ENCODE measurements around the gene GALNT2.

The GALNT2 gene

GRCh38 chr1:230270559-230271281 is 203.7 kb downstream of the GALNT2 start:
- 93% methylated on average over 14 of the region's 14 CpGs for WGBS
- Histone ChIP-seq H3K27ac (ENCODE audit: low read depth, low read length) (no peak overlapping the region), H3K27me3 (ENCODE audit: insufficient read depth, low read length) (no peaks in the 10 kb centered on the region), H3K9ac (ENCODE audit: low read depth, low read length) (no peak overlapping the region), H3K36me3 (ENCODE audit: insufficient read depth, low read length) (peaks cover 17% of the 10 kb centered on the region), H3K4me1 (ENCODE audit: insufficient read depth, low read length) (peaks cover 3% of the 10 kb centered on the region; the same call in 1 of the 2 replicates), H3K9me3 (ENCODE audit: insufficient read depth, low read depth, low read length) (no peaks in the 10 kb centered on the region), H3K4me3 (ENCODE audit: low read length) (no peak overlapping the region)

- no peak overlapping the region for H3K9ac ChIP-seq (ENCODE audit: low read depth, low read length)
- no peak overlapping the region for H3K4me3 ChIP-seq (ENCODE audit: low read length)
- H3K9me3 ChIP-seq (ENCODE audit: insufficient read depth, low read depth, low read length) = no peaks in the 10 kb centered on the region
- WGBS = 94% methylated on average over 20 of the region's 20 CpGs
- H3K27me3 ChIP-seq (ENCODE audit: insufficient read depth, low read length) = no peaks in the 10 kb centered on the region
- no peak overlapping the region for H3K27ac ChIP-seq (ENCODE audit: low read depth, low read length)
- peaks cover 4% of the 10 kb centered on the region for H3K4me1 ChIP-seq (ENCODE audit: insufficient read depth, low read length)
- H3K36me3 ChIP-seq (ENCODE audit: insufficient read depth, low read length) = peaks cover 22% of the 10 kb centered on the region
Observed at GRCh38 chr1:230271300-230272035, 204.4 kb downstream of the GALNT2 start.

DNA sequence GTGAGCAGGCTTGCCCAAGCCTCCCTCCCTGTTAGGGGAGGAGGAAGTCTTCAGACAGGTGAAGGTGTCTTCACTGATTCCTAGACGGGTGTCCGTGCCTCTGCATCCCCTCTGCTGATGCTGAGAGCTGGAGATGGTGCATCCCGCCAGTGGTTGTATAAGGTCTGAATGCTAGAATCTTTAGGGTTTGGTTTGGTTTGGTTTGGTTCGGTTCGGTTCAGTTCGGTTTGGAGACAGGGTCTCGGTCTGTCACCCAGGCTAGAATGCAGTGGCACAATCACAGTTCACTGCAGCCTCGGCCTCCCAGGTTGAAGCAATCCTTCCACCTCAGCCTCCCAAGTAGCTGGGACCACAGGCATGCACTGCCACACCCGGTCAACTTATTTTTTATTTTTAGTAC is 205.5 kb downstream of the GALNT2 start:
- no peaks in the 10 kb centered on the region for H3K9me3 ChIP-seq (ENCODE audit: insufficient read depth, low read depth, low read length)
- no peak overlapping the region for H3K9ac ChIP-seq (ENCODE audit: low read depth, low read length)
- 95% methylated on average over 9 of the region's 9 CpGs for WGBS
- no peak overlapping the region for H3K4me3 ChIP-seq (ENCODE audit: low read length)
- H3K27ac ChIP-seq (ENCODE audit: low read depth, low read length) = no peak overlapping the region
- peaks cover 22% of the 10 kb centered on the region for H3K36me3 ChIP-seq (ENCODE audit: insufficient read depth, low read length)
- H3K27me3 ChIP-seq (ENCODE audit: insufficient read depth, low read length) = no peaks in the 10 kb centered on the region
- peaks cover 12% of the 10 kb centered on the region for H3K4me1 ChIP-seq (ENCODE audit: insufficient read depth, low read length)

DNA sequence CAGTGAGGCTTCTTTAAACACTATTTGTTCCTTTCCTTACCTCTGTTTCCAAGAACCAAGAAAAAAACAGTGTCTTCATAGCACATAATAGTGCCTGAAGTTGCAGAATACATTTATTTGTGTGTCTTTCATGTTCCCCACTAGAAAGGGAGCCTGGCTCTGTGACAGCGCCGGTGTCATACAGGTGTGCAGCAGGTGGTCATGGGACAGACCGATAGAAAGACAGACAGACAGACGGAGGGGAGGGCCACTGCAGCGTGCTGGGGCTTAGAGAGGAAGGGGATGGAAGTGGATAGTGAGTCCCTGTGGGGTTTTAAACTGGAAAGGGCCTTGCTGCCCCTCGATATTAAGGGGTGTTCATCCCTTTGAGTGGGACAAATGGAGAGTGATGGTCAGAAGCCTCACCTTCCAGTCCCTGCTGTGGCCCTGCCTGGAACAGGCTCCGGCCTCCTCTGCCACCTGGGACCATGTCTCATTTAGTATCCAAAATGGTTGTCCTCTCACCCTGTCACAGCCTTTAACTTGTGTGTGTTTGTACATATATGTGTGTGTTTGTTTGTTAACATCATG is 206.2 kb downstream of the GALNT2 start:
- H3K27me3 ChIP-seq (ENCODE audit: insufficient read depth, low read length) = no peaks in the 10 kb centered on the region
- H3K4me3 ChIP-seq (ENCODE audit: low read length) = no peak overlapping the region
- H3K9me3 ChIP-seq (ENCODE audit: insufficient read depth, low read depth, low read length) = no peaks in the 10 kb centered on the region
- peaks cover 22% of the 10 kb centered on the region for H3K36me3 ChIP-seq (ENCODE audit: insufficient read depth, low read length)
- 93% methylated on average over 7 of the region's 7 CpGs for WGBS
- H3K27ac ChIP-seq (ENCODE audit: low read depth, low read length) = no peak overlapping the region
- peaks cover 18% of the 10 kb centered on the region for H3K4me1 ChIP-seq (ENCODE audit: insufficient read depth, low read length)
- no peak overlapping the region for H3K9ac ChIP-seq (ENCODE audit: low read depth, low read length)

DNA sequence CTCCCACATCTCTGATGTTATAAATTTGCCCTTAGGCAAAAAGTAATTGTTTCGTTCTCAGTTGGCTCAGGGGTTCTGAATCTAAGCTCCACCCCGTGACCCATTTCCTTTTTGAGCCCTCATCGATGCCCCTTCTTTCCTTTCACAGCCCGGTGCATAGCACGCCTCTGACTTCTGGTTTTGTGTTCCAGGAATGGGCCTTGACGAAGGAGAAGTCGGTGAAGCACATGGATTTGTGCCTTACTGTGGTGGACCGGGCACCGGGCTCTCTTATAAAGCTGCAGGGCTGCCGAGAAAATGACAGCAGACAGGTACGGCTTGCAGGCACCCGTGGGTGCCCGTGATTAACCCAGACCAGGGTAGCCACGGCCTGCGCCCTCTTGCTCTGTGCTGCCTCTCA is 207.2 kb downstream of the GALNT2 start:
- H3K4me1 ChIP-seq (ENCODE audit: insufficient read depth, low read length) = peaks cover 22% of the 10 kb centered on the region
- no peak overlapping the region for H3K27ac ChIP-seq (ENCODE audit: low read depth, low read length)
- no peaks in the 10 kb centered on the region for H3K9me3 ChIP-seq (ENCODE audit: insufficient read depth, low read depth, low read length)
- no peak overlapping the region for H3K9ac ChIP-seq (ENCODE audit: low read depth, low read length)
- WGBS = 94% methylated on average over 15 of the region's 15 CpGs
- no peak overlapping the region for H3K4me3 ChIP-seq (ENCODE audit: low read length)
- H3K27me3 ChIP-seq (ENCODE audit: insufficient read depth, low read length) = no peaks in the 10 kb centered on the region
- H3K36me3 ChIP-seq (ENCODE audit: insufficient read depth, low read length) = peaks cover 26% of the 10 kb centered on the region

GRCh38 chr1:230276401-230276800 is 209.4 kb downstream of the GALNT2 start:
- Histone ChIP-seq H3K9me3 (ENCODE audit: insufficient read depth, low read depth, low read length) (no peaks in the 10 kb centered on the region), H3K27me3 (ENCODE audit: insufficient read depth, low read length) (no peaks in the 10 kb centered on the region), H3K27ac (ENCODE audit: low read depth, low read length) (peak overlapping the region; percentile 58; the same call in 1 of the 2 replicates), H3K36me3 (ENCODE audit: insufficient read depth, low read length) (peaks cover 34% of the 10 kb centered on the region), H3K4me1 (ENCODE audit: insufficient read depth, low read length) (peaks cover 22% of the 10 kb centered on the region), H3K4me3 (ENCODE audit: low read length) (no peak overlapping the region), H3K9ac (ENCODE audit: low read depth, low read length) (no peak overlapping the region)
- 93% methylated on average over 5 of the region's 5 CpGs for WGBS

DNA sequence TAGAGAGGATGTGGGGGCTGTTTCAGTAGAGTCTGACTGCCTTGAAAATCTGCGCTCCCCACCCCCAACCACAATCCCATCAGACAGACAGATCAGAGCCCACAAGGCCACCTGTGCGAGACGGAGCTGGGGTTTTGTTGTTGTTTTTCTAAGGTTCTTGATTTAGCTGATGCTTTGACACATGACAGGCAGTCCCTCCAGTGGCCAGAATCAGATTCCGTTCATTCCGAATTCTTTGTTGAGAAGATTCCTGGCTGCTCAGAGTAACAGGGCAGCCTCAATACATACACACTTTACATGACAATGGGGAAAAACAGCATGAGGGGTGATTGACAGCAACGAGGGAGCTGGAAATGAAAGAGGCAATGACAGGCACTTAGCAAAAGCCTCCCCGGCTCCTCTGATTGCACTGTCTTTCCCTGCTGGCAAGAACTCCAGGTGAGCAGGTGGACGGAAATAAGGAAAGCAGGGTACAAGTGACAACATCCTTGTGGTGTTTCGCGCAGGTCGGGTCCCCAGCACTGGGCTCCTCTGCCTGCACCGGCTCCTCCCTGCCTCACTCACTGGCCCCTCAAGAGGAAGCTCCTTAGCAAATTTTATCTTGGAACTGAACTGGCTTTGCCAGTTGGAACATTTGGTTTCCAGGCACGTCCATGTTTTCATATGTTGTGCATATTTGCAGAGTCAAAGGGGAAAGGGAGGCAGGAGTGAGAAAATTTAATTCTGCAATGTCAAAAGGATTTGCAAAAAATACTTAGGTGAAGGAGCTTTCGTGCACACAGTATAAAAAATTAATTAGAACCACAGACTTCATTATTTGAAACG is 210.4 kb downstream of the GALNT2 start:
- Histone ChIP-seq H3K36me3 (ENCODE audit: insufficient read depth, low read length) (peaks cover 34% of the 10 kb centered on the region), H3K4me1 (ENCODE audit: insufficient read depth, low read length) (peaks cover 22% of the 10 kb centered on the region)
- WGBS = 7% methylated on average over 12 of the region's 15 CpGs

DNA sequence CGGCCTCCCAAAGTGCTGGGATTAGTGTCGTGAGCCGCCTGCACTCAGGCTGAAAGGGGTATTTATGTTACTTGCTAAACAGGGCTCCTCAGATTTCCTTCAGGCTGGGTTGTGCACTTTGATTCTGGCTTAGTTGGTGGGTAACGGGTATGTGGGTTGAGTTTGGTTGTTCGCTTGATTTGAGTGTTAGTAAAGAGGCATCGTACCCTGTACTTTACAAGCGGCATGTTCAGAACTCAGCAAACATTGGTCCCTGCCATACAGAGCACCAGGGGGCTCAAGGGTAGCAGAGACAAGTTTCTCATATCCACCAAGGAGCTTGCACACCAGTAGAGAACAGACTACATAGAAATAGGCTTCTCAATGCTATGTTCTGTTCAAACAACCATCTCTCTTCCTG is 211.3 kb downstream of the GALNT2 start:
- Histone ChIP-seq H3K4me3 (ENCODE audit: low read length) (no peak overlapping the region), H3K9me3 (ENCODE audit: insufficient read depth, low read depth, low read length) (no peaks in the 10 kb centered on the region), H3K27me3 (ENCODE audit: insufficient read depth, low read length) (no peaks in the 10 kb centered on the region), H3K4me1 (ENCODE audit: insufficient read depth, low read length) (peaks cover 22% of the 10 kb centered on the region), H3K27ac (ENCODE audit: low read depth, low read length) (no peak overlapping the region), H3K9ac (ENCODE audit: low read depth, low read length) (no peak overlapping the region), H3K36me3 (ENCODE audit: insufficient read depth, low read length) (peaks cover 34% of the 10 kb centered on the region)
- WGBS = 92% methylated on average over 7 of the region's 7 CpGs

More for the DNA sequence above, 210.4 kb downstream of the GALNT2 start:
- Histone ChIP-seq H3K9ac (ENCODE audit: low read depth, low read length) (no peak overlapping the region), H3K4me3 (ENCODE audit: low read length) (no peak overlapping the region), H3K27me3 (ENCODE audit: insufficient read depth, low read length) (no peaks in the 10 kb centered on the region), H3K9me3 (ENCODE audit: insufficient read depth, low read depth, low read length) (no peaks in the 10 kb centered on the region), H3K27ac (ENCODE audit: low read depth, low read length) (peak overlapping the region; percentile 75; the same call in 1 of the 2 replicates)

- Histone ChIP-seq H3K36me3 (ENCODE audit: insufficient read depth, low read length) (peaks cover 34% of the 10 kb centered on the region), H3K4me1 (ENCODE audit: insufficient read depth, low read length) (peaks cover 22% of the 10 kb centered on the region), H3K27ac (ENCODE audit: low read depth, low read length) (no peak overlapping the region), H3K4me3 (ENCODE audit: low read length) (no peak overlapping the region), H3K27me3 (ENCODE audit: insufficient read depth, low read length) (no peaks in the 10 kb centered on the region), H3K9me3 (ENCODE audit: insufficient read depth, low read depth, low read length) (no peaks in the 10 kb centered on the region), H3K9ac (ENCODE audit: low read depth, low read length) (no peak overlapping the region)
- 93% methylated on average over 20 of the region's 20 CpGs for WGBS
Observed at GRCh38 chr1:230278871-230279582, 212.0 kb downstream of the GALNT2 start.

DNA sequence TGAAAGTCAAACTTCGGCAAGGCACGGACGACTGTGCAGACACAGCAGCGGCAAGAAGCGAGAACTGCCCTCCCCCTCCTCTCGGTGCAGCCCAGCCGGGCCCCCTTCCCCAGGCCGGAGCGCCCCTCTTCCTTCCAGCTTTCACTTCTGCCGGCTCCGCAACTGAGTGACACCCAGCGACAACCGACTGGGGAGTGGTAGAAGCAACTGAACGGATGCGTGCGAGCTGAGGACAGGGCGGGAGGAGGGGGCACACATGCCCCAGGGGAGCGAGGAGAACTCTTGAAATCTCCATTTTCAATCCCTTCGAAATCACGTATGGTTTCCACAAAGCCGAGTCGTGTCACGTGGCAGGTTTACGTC is 212.5 kb downstream of the GALNT2 start:
- Histone ChIP-seq H3K4me1 (ENCODE audit: insufficient read depth, low read length) (peaks cover 22% of the 10 kb centered on the region), H3K9ac (ENCODE audit: low read depth, low read length) (no peak overlapping the region), H3K4me3 (ENCODE audit: low read length) (no peak overlapping the region), H3K27me3 (ENCODE audit: insufficient read depth, low read length) (no peaks in the 10 kb centered on the region), H3K36me3 (ENCODE audit: insufficient read depth, low read length) (peaks cover 29% of the 10 kb centered on the region), H3K9me3 (ENCODE audit: insufficient read depth, low read depth, low read length) (no peaks in the 10 kb centered on the region), H3K27ac (ENCODE audit: low read depth, low read length) (no peak overlapping the region)
- whole genome bisulfite sequencing = 96% methylated on average over 24 of the region's 24 CpGs
